ENCODE data around the gene CENPC. TPM values are rescaled to one million over a fixed set of nuclear protein-coding genes. Genes with fewer than 3 reads are reported as not detected.
"Not testable (repeated sequence)": the region's sequence is repeated elsewhere in the genome, so short reads cannot be mapped to it uniquely, and the experiment has no call there.

Gene CENPC
- total RNA-seq, 2 donors from 2014 or later, result 22.9 to 32.3 TPM

DNA sequence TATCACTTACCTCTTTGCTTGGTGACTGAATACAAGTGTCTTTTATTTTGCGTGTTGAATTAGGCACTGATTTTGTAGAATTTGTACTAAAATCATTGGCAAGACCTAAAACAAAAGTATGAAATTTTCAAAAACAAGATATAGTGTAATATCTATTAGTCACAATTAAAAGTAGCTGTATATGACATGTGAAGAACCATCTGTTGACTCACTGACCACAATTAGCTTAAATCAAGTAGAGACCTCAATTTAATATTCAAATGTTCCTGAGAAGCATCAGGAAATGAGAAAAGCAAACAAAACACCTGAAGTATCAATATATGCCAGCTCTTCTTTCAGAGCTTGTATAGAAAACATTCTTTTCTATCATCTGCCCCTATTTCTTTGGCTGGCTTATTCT, 5.5 kb downstream of the CENPC start:
- TF ChIP-seq, protein P1, sequence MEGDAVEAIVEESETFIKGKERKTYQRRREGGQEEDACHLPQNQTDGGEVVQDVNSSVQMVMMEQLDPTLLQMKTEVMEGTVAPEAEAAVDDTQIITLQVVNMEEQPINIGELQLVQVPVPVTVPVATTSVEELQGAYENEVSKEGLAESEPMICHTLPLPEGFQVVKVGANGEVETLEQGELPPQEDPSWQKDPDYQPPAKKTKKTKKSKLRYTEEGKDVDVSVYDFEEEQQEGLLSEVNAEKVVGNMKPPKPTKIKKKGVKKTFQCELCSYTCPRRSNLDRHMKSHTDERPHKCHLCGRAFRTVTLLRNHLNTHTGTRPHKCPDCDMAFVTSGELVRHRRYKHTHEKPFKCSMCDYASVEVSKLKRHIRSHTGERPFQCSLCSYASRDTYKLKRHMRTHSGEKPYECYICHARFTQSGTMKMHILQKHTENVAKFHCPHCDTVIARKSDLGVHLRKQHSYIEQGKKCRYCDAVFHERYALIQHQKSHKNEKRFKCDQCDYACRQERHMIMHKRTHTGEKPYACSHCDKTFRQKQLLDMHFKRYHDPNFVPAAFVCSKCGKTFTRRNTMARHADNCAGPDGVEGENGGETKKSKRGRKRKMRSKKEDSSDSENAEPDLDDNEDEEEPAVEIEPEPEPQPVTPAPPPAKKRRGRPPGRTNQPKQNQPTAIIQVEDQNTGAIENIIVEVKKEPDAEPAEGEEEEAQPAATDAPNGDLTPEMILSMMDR (conservative IDR thresholded peaks at IDR 0.05), result no peak
- no peak overlapping the region for H3K27ac Mint-ChIP-seq
- H3K27me3 Mint-ChIP-seq (ENCODE audit: insufficient read depth), result no peaks in the 10 kb centered on the region
- H3K4me1 Mint-ChIP-seq, result peaks cover 12% of the 10 kb centered on the region
- 100% methylated on average over 1 of the region's 1 CpG; no CpG with 5 or more reads in 1 of the 2 experiments for WGBS, 2 experiments (ENCODE audit: insufficient coverage in 1 of 2, insufficient read length in 1 of 2)
- no peaks in the 10 kb centered on the region for H3K9me3 ChIP-seq (ENCODE audit: control insufficient read depth, low read length)
- H3K36me3 ChIP-seq (ENCODE audit: control insufficient read depth, insufficient read depth, low read length), result peaks cover 68% of the 10 kb centered on the region
- no peak overlapping the region for H3K4me3 ChIP-seq (ENCODE audit: low read length)
- H3K27ac ChIP-seq (ENCODE audit: low read depth, low read length), result no peak overlapping the region
- H3K4me3 Mint-ChIP-seq, result no peak overlapping the region
- no peaks in the 10 kb centered on the region for H3K9me3 Mint-ChIP-seq
- H3K27me3 ChIP-seq (ENCODE audit: control insufficient read depth, insufficient read depth, low read length, poor library complexity, severe bottlenecking), result no peaks in the 10 kb centered on the region
- H3K4me1 ChIP-seq (ENCODE audit: control insufficient read depth, insufficient read depth, low read length), result no peaks in the 10 kb centered on the region
- no peak overlapping the region for H3K9ac ChIP-seq (ENCODE audit: extremely low read depth, low read length, poor library complexity, severe bottlenecking)
- peaks cover 48% of the 10 kb centered on the region for H3K36me3 Mint-ChIP-seq (ENCODE audit: low read depth)
- DNase-seq, result no peak

DNA sequence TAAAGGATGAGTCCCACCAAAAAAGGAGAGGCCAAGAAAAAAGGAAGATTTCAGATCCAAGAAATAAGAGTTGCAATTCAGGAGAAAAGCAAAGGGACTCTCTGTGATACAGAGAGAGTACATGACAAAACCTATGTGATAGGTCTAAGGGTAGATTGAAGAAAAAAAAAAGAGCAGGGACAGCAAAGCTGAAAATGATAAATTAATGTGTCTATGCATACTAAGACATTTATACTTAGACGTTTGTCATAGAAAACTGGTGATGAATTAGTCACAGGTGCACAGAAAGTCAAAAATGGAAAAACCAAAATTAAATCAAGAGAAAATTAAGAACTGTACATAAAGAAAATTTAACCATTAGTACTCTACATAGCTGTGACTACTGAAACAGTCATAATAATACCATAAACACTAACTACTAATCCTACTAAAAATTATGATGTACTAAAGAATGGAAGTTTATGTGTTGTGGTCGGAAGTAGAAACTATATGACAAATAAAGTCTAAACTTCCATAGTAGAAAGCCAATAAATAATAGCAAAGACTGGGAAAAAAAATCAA, 9.9 kb downstream of the CENPC start:
- no peak overlapping the region for H3K27ac Mint-ChIP-seq
- no peak overlapping the region for H3K9ac ChIP-seq (ENCODE audit: extremely low read depth, low read length, poor library complexity, severe bottlenecking)
- H3K4me3 ChIP-seq (ENCODE audit: low read length), result no peak overlapping the region
- H3K36me3 Mint-ChIP-seq (ENCODE audit: low read depth), result peaks cover 76% of the 10 kb centered on the region
- no peak overlapping the region for H3K27ac ChIP-seq (ENCODE audit: low read depth, low read length)
- no peak for DNase-seq
- peaks cover 17% of the 10 kb centered on the region for H3K9me3 ChIP-seq (ENCODE audit: control insufficient read depth, low read length)
- no peaks in the 10 kb centered on the region for H3K27me3 ChIP-seq (ENCODE audit: control insufficient read depth, insufficient read depth, low read length, poor library complexity, severe bottlenecking)
- WGBS, 2 experiments (ENCODE audit: insufficient coverage in 1 of 2, insufficient read length in 1 of 2), result 100% methylated on average over 1 of the region's 2 CpGs
- H3K4me1 Mint-ChIP-seq, result no peaks in the 10 kb centered on the region
- H3K36me3 ChIP-seq (ENCODE audit: control insufficient read depth, insufficient read depth, low read length), result peaks cover 72% of the 10 kb centered on the region
- H3K27me3 Mint-ChIP-seq (ENCODE audit: insufficient read depth), result no peaks in the 10 kb centered on the region
- H3K4me3 Mint-ChIP-seq, result no peak overlapping the region
- H3K9me3 Mint-ChIP-seq, result peaks cover 24% of the 10 kb centered on the region
- no peaks in the 10 kb centered on the region for H3K4me1 ChIP-seq (ENCODE audit: control insufficient read depth, insufficient read depth, low read length)
- TF ChIP-seq, protein P1 (conservative IDR thresholded peaks at IDR 0.05), result no peak

DNA sequence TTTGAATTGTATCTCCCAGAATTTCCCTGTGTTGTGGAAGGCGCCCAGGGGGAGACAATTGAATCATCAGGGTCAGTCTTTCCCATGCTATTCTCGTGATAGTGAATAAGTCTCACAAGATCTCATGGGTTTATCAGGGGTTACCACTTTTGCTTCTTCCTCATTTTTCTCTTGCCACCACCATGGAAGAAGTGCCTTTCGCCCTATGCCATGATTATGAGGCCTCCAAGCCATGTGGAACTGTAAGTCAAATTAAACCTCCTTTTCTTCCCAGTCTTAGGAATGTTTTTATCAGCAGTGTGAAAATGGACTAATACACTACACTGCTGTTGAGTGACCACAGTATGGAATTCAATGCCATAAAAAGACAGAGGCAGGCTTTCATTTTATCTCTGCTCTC, 12.2 kb downstream of the CENPC start:
- H3K9me3 ChIP-seq (ENCODE audit: control insufficient read depth, low read length), result peaks cover 17% of the 10 kb centered on the region
- TF ChIP-seq, protein P1 (conservative IDR thresholded peaks at IDR 0.05), result no peak
- no peaks in the 10 kb centered on the region for H3K4me1 ChIP-seq (ENCODE audit: control insufficient read depth, insufficient read depth, low read length)
- H3K36me3 Mint-ChIP-seq (ENCODE audit: low read depth), result peaks cover 72% of the 10 kb centered on the region
- peaks cover 24% of the 10 kb centered on the region for H3K9me3 Mint-ChIP-seq
- no peaks in the 10 kb centered on the region for H3K27me3 Mint-ChIP-seq (ENCODE audit: insufficient read depth)
- no peak overlapping the region for H3K4me3 ChIP-seq (ENCODE audit: low read length)
- no peaks in the 10 kb centered on the region for H3K27me3 ChIP-seq (ENCODE audit: control insufficient read depth, insufficient read depth, low read length, poor library complexity, severe bottlenecking)
- no peak overlapping the region for H3K9ac ChIP-seq (ENCODE audit: extremely low read depth, low read length, poor library complexity, severe bottlenecking)
- WGBS, 2 experiments (ENCODE audit: insufficient coverage in 1 of 2, insufficient read length in 1 of 2), result 97 to 100% methylated on average over 3 of the region's 3 CpGs
- no peak overlapping the region for H3K27ac ChIP-seq (ENCODE audit: low read depth, low read length)
- no peak overlapping the region for H3K27ac Mint-ChIP-seq
- DNase-seq, result no peak
- H3K4me3 Mint-ChIP-seq, result no peak overlapping the region
- H3K36me3 ChIP-seq (ENCODE audit: control insufficient read depth, insufficient read depth, low read length), result peaks cover 70% of the 10 kb centered on the region
- no peaks in the 10 kb centered on the region for H3K4me1 Mint-ChIP-seq

DNA sequence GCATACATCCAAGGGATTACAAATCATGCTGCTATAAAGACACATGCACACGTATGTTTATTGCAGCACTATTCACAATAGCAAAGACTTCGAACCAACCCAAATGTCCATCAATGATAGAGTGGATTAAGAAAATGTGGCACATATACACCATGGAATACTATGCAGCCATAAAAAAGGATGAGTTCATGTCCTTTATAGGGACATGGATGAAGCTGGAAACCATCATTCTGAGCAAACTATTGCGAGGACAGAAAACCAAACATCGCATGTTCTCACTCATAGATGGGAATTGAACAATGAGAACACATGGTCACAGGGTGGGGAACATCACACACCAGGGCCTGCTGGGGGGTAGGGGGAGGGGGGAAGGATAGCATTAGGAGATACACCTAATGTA, 12.9 kb downstream of the CENPC start:
- H3K27ac Mint-ChIP-seq; H3K27ac ChIP-seq (ENCODE audit: low read depth, low read length); H3K4me3 ChIP-seq (ENCODE audit: low read length); H3K4me1 ChIP-seq (ENCODE audit: control insufficient read depth, insufficient read depth, low read length); DNase-seq; H3K27me3 Mint-ChIP-seq (ENCODE audit: insufficient read depth); H3K9ac ChIP-seq (ENCODE audit: extremely low read depth, low read length, poor library complexity, severe bottlenecking); H3K4me3 Mint-ChIP-seq; H3K4me1 Mint-ChIP-seq; H3K27me3 ChIP-seq (ENCODE audit: control insufficient read depth, insufficient read depth, low read length, poor library complexity, severe bottlenecking): not testable (repeated sequence)
- 98% methylated on average over 3 of the region's 4 CpGs; no CpG with 5 or more reads in 1 of the 2 experiments for WGBS, 2 experiments (ENCODE audit: insufficient coverage in 1 of 2, insufficient read length in 1 of 2)
- Histone ChIP-seq H3K36me3 (ENCODE audit: control insufficient read depth, insufficient read depth, low read length) (peaks cover 65% of the 10 kb centered on the region), H3K9me3 (ENCODE audit: control insufficient read depth, low read length) (peaks cover 17% of the 10 kb centered on the region)
- peaks cover 24% of the 10 kb centered on the region for H3K9me3 Mint-ChIP-seq
- peaks cover 67% of the 10 kb centered on the region for H3K36me3 Mint-ChIP-seq (ENCODE audit: low read depth)

Measured in endodermal cell (in vitro differentiated cells).